Activated naive CD8-positive, alpha-beta T cell treated with anti-CD3 and anti-CD28 coated beads, Interleukin-2, amount 50 U/mL, for 24 hours (primary cell): Measurements from ENCODE around the gene OTUB2.

Experiments
- ATAC-seq: fragments of 150-1000 bp; cut with Tn5 transposase; one replicate; pipeline ENCODE4 v1.10.0; 2021
- DNase-seq: peaks from one replicate; pipeline ENCODE4 v3.0.0; 2021
- H3K27ac Mint-ChIP-seq: one replicate; pipeline ENCODE4 v1.8.0; 2021; ENCODE audit warnings: mild to moderate bottlenecking, mixed read lengths
- H3K27me3 Mint-ChIP-seq: one replicate; pipeline ENCODE4 v1.8.0; 2021; ENCODE audit warnings: mixed read lengths
- H3K36me3 Mint-ChIP-seq: one replicate; pipeline ENCODE4 v1.8.0; 2021; ENCODE audit warnings: low read depth, mixed read lengths
- H3K4me1 Mint-ChIP-seq: one replicate; pipeline ENCODE4 v1.8.0; 2021; ENCODE audit warnings: mixed read lengths
- H3K4me3 Mint-ChIP-seq: one replicate; pipeline ENCODE4 v1.8.0; 2021; ENCODE audit warnings: mild to moderate bottlenecking, moderate library complexity, mixed read lengths
- H3K9me3 Mint-ChIP-seq: one replicate; pipeline ENCODE4 v1.8.0; 2021; ENCODE audit warnings: mixed read lengths

OTUB2 gene

DNA sequence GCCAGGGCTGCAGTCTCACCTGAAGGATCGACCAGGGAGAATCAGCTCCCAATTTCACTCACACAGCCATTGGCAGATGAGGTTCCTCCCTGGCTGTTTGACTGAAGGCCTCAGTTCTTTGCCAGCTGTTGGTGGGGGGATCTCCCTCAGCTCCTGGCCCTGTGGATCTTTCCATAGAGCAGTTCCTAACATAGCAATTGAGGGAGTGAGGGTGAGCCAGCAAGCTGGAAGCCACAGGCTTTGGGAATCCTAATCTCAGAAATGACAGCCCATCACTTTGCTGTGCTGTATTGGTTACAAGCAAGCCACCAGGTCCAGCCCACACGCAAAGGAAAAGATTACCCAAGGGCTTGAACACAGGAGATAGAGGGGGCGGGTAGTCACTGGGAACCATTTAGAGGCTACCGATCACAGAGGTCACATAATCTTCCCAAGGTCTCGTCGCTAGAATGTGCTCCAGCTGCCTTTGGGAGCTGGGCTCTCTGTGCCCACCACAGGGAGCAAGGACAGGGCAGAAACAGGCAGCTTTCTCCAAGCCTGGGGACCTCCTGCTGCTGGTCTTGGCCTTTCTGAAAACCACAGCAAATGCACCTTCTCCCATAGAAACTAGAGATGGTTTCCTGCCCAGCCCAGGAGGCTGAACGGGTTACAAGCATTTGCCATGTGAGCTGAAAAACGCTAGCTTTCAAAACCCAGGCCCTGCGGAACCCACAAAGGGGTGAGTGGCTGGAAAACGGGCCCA lies 4.6 kb upstream of the OTUB2 start:
- Mint-ChIP-seq H3K9me3 (no peaks in the 10 kb centered on the region), H3K36me3 (no peaks in the 10 kb centered on the region), H3K4me3 (peak overlapping the region; percentile 21), H3K27me3 (peaks cover 7% of the 10 kb centered on the region), H3K4me1 (peaks cover 34% of the 10 kb centered on the region), H3K27ac (peak overlapping the region; percentile 84)
- DNase-seq (peak; percentile 51), ATAC-seq (peak; percentile 69)

- DNase-seq (no peak), ATAC-seq (no peak)
- Mint-ChIP-seq H3K27me3 (peaks cover 7% of the 10 kb centered on the region), H3K9me3 (no peaks in the 10 kb centered on the region), H3K4me1 (peaks cover 34% of the 10 kb centered on the region), H3K4me3 (no peak overlapping the region), H3K27ac (peak overlapping the region; percentile 84), H3K36me3 (no peaks in the 10 kb centered on the region)
These were observed 3.4 kb upstream of the OTUB2 start for GRCh38 chr14:94022532-94023411.

- no peaks in the 10 kb centered on the region for H3K9me3 Mint-ChIP-seq
- no peak for DNase-seq
- H3K27me3 Mint-ChIP-seq: peaks cover 7% of the 10 kb centered on the region
- no peak for ATAC-seq
- no peaks in the 10 kb centered on the region for H3K36me3 Mint-ChIP-seq
- peaks cover 45% of the 10 kb centered on the region for H3K4me1 Mint-ChIP-seq
- H3K4me3 Mint-ChIP-seq: no peak overlapping the region
- no peak overlapping the region for H3K27ac Mint-ChIP-seq
These were observed 1.6 kb upstream of the OTUB2 start for GRCh38 chr14:94024549-94024948.

GRCh38 chr14:94025720-94026119 lies 420 bp upstream of the OTUB2 start:
- Mint-ChIP-seq H3K27ac (no peak overlapping the region), H3K4me1 (peaks cover 42% of the 10 kb centered on the region), H3K9me3 (no peaks in the 10 kb centered on the region), H3K4me3 (peak overlapping the region; percentile 52), H3K27me3 (peaks cover 7% of the 10 kb centered on the region), H3K36me3 (no peaks in the 10 kb centered on the region)
- DNase-seq (no peak), ATAC-seq (no peak)

DNA sequence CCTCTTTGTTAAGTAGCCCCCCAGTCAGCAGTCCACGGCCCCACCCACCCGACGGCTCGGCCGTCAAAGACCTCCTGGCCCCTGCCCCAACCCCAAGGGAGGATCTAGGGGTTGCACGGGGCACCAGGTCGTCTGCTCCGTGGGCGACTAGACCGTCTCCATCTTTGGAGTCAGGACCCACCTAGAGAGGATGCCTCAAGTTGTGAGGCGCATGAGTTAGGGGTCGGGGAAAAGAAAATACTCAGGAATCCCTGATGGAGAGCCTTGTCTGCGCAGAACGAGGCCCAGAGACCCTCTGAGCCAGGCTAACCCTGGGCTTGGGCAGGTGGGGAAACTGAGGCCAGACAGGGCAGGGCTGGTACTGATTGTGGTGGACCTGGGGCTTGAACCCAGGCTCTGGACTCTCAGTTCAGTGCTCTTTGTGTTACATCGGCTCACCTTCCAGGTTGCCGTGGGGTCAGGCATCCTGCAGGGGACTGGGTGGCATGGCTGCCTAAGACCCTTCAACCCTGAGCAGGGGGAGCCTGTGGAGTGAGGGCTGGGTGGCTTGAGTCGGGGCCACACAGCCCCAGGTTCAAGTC lies 839 bp downstream of the OTUB2 start:
- H3K4me1 Mint-ChIP-seq: peaks cover 29% of the 10 kb centered on the region

DNA sequence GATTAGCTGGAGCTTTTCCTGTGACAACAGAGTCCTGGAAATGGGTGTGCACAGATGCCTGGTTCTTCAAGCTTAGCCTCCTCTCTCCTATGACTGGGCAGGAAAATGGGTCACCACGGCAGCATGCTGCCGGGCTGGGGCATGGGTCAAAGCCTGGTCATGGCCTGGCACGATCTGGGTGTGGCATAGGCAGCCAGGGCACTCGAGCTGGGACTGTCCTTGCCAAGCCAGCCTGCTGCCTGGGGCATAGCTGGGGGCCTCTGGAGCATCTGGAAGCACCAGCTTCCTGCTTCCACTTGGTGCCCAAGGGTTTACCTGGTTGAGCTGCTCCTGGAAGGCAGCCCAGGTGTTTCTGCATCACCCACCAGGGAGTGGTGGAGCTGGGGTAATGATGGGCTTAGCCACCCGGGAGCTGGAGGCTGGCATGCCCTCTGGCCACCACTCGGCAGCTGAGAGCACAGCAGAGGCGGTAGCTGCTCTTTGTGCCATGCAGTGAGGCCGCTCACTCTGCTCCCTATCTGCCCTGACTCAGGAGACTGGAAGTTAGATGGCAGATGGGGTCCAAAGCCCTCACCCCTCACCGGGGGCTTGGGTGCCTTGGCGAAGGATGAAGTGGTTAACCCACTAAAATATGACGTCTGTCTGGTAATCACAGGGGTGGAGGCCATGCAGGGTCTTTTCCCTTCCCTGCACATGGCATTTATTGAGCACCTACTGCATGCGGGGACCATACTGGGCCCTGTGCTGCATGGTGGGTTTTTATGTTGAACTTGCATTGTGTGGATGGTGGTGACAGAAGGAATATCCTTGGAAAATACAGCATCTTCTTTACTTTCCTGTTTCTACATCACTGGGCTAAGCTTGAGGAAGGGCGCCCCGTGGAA lies 1.7 kb downstream of the OTUB2 start:
- ATAC-seq (no peak), DNase-seq (no peak)
- peaks cover 21% of the 10 kb centered on the region for H3K4me1 Mint-ChIP-seq
- H3K9me3 Mint-ChIP-seq: no peaks in the 10 kb centered on the region
- H3K27me3 Mint-ChIP-seq: peaks cover 6% of the 10 kb centered on the region
- no peaks in the 10 kb centered on the region for H3K36me3 Mint-ChIP-seq
- peak overlapping the region; percentile 9 for H3K27ac Mint-ChIP-seq
- peak overlapping the region; percentile 33 for H3K4me3 Mint-ChIP-seq

More for the DNA sequence above, 839 bp downstream of the OTUB2 start:
- no peaks in the 10 kb centered on the region for H3K36me3 Mint-ChIP-seq
- DNase-seq (no peak), ATAC-seq (no peak)
- H3K27ac Mint-ChIP-seq: no peak overlapping the region
- peaks cover 7% of the 10 kb centered on the region for H3K27me3 Mint-ChIP-seq
- H3K4me3 Mint-ChIP-seq: peak overlapping the region; percentile 33
- no peaks in the 10 kb centered on the region for H3K9me3 Mint-ChIP-seq

DNA sequence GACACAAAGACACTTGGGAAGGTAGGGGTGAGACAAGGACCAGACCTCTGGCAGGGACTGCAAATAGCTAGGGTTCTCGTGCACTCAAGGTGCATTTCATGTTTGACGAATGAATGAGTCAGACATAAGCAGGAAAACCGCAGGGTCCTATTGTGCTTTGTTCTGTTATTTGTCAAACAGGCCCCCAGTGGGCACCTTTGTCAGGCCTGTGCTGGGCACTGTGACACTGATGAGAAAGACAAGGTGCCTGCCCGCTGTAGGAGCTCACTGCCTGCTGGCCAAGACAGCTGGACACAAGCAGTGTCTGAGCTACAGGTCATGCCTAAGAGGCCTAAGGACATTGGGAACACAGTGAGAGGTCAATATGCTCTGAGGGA lies 2.3 kb downstream of the OTUB2 start:
- DNase-seq (no peak), ATAC-seq (peak; percentile 13)
- peak overlapping the region; percentile 9 for H3K27ac Mint-ChIP-seq
- peak overlapping the region; percentile 1 for H3K4me3 Mint-ChIP-seq
- H3K4me1 Mint-ChIP-seq: peaks cover 17% of the 10 kb centered on the region
- no peaks in the 10 kb centered on the region for H3K36me3 Mint-ChIP-seq
- H3K9me3 Mint-ChIP-seq: no peaks in the 10 kb centered on the region
- H3K27me3 Mint-ChIP-seq: peaks cover 6% of the 10 kb centered on the region

DNA sequence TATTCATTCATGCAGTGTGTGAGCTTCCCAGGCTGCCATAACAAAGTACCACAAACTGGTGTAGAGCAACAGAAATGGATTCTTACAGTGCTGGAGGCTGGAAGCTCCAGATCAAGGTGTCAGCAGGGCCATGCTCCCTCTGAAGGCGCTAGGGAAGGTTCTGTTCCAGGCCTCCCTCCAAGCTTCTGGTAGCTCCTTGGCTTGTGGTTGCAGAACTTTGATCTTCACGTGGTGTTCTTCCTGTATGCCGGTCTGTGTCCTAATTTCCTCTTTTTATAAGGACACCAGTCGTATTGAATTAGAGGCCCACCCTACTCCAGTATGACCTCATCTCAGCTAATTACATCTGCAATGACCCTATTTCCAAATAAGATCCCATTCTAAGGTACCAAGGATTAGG lies 3.1 kb downstream of the OTUB2 start:
- Mint-ChIP-seq H3K27ac (no peak overlapping the region), H3K9me3 (no peaks in the 10 kb centered on the region), H3K36me3 (no peaks in the 10 kb centered on the region), H3K4me3 (no peak overlapping the region), H3K4me1 (peaks cover 17% of the 10 kb centered on the region), H3K27me3 (peaks cover 2% of the 10 kb centered on the region)
- DNase-seq (no peak), ATAC-seq (no peak)

GRCh38 chr14:94029671-94030203 lies 3.6 kb downstream of the OTUB2 start:
- no peaks in the 10 kb centered on the region for H3K27me3 Mint-ChIP-seq
- H3K9me3 Mint-ChIP-seq: no peaks in the 10 kb centered on the region
- no peak overlapping the region for H3K27ac Mint-ChIP-seq
- DNase-seq: no peak
- H3K4me1 Mint-ChIP-seq: peaks cover 17% of the 10 kb centered on the region
- ATAC-seq: no peak
- no peaks in the 10 kb centered on the region for H3K36me3 Mint-ChIP-seq
- no peak overlapping the region for H3K4me3 Mint-ChIP-seq

- no peak for ATAC-seq
- H3K4me1 Mint-ChIP-seq: peaks cover 17% of the 10 kb centered on the region
- H3K27ac Mint-ChIP-seq: no peak overlapping the region
- no peaks in the 10 kb centered on the region for H3K27me3 Mint-ChIP-seq
- DNase-seq: no peak
- no peaks in the 10 kb centered on the region for H3K36me3 Mint-ChIP-seq
- H3K4me3 Mint-ChIP-seq: no peak overlapping the region
- no peaks in the 10 kb centered on the region for H3K9me3 Mint-ChIP-seq
These were observed 4.4 kb downstream of the OTUB2 start for GRCh38 chr14:94030571-94030970.

- peaks cover 11% of the 10 kb centered on the region for H3K4me1 Mint-ChIP-seq
- H3K4me3 Mint-ChIP-seq: no peak overlapping the region
- no peaks in the 10 kb centered on the region for H3K36me3 Mint-ChIP-seq
- DNase-seq (no peak), ATAC-seq (no peak)
- H3K9me3 Mint-ChIP-seq: no peaks in the 10 kb centered on the region
- no peak overlapping the region for H3K27ac Mint-ChIP-seq
- H3K27me3 Mint-ChIP-seq: no peaks in the 10 kb centered on the region
These were observed 5.2 kb downstream of the OTUB2 start for GRCh38 chr14:94031161-94031882.

DNA sequence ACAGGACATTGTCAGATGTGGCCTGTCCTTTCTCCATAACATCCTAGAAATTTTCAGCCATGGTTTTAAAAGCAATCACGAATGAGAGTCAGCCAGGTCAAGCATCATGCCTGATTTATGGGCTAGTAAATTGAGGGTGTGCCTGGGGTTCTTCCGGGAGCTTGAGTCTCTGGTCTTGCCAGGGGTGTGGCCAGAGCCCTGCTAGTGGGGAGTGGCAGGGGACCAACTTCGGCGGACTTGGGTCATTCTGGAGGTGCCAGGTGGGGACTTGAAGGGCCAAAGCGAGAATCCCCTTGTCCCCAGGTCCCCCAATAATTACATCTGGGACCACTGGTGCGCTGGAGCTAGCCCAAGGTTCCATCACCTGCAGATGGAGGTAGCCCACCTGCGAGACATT lies 5.7 kb downstream of the OTUB2 start:
- H3K27ac Mint-ChIP-seq: no peak overlapping the region
- H3K36me3 Mint-ChIP-seq: no peaks in the 10 kb centered on the region
- H3K4me3 Mint-ChIP-seq: no peak overlapping the region
- H3K4me1 Mint-ChIP-seq: peaks cover 15% of the 10 kb centered on the region
- no peaks in the 10 kb centered on the region for H3K9me3 Mint-ChIP-seq
- H3K27me3 Mint-ChIP-seq: no peaks in the 10 kb centered on the region
- ATAC-seq: no peak
- no peak for DNase-seq

DNA sequence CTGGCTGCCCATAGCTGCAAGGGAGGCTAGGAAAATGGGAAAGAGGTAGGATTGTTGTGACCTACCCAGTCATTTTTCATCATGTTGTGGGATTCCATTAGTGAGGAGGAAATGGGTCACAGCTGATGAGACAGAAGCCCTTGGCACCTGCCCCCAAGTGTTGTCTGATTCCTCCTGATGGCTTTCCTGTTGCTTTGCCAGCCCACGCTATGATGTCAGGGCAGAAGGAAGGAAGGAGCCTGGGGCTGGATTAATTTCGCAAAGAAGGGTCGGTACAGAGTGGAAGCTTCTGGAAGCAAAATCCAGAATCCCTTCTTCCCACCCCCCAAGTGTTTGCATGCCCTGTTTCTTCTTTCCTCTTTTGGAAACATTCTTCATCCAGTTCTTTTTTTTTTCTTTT lies 8.7 kb downstream of the OTUB2 start:
- H3K27ac Mint-ChIP-seq: no peak overlapping the region
- no peaks in the 10 kb centered on the region for H3K27me3 Mint-ChIP-seq
- ATAC-seq: no peak
- no peak overlapping the region for H3K4me3 Mint-ChIP-seq
- H3K36me3 Mint-ChIP-seq: no peaks in the 10 kb centered on the region
- DNase-seq: no peak
- no peaks in the 10 kb centered on the region for H3K9me3 Mint-ChIP-seq
- H3K4me1 Mint-ChIP-seq: peaks cover 3% of the 10 kb centered on the region
